GM19099 (cell line): ENCODE measurements around the gene FUCA1.

Experiments
- POLR2A ChIP-seq: IDR thresholded peaks from 3 replicates; pipeline ENCODE4 v1.6.1; 2011; ENCODE audit warnings: low read depth; ENCODE audit not compliant: insufficient read length; ENCODE audit errors: extremely low read depth

Gene FUCA1

GRCh38 chr1:23817633-23818032, 50.5 kb downstream of the FUCA1 start:
- no peak for TF ChIP-seq POLR2A

DNA sequence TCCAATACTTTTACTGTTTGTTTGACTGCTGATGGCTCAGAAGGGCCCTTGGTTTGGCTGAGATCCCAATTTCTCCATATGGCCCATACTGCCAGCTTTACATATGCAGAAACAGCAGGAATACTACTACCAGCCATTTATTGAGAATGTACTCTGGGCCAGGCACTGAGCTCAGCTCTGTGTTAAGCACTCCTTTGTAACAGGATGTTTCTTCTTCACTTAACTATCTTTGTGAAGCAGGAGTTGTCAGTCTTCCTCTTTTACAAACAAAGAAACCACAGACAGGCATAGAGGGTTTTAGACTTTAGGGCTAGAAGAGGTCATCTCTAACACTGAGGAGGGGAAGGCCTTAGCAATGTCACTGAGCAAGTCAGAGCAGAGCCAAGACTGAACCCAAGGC, 51.2 kb downstream of the FUCA1 start:
- TF ChIP-seq POLR2A, result no peak

GRCh38 chr1:23816361-23816760, 51.7 kb downstream of the FUCA1 start:
- no peak for TF ChIP-seq POLR2A

DNA sequence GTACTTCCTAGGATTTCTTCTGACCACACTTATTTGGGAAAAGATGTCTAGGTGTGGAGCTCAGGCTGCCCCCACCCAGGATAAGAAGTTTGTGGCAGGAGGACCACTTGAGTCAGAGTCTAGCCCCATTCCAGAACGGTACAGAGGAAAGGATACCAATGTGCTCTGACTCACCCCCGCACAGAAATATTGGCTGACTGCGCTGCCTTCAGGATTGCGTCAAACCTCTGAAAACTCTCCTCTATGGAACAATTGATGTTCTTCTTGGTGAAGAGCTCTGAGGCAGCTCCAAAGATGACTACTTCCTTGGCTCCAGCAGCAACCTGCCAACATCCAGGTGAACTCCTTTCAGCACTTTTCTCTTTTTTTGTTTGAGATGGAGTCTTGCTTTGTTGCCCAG, 54.1 kb downstream of the FUCA1 start:
- TF ChIP-seq POLR2A, result no peak

- no peak for TF ChIP-seq POLR2A
Observed at GRCh38 chr1:23810818-23811540, 57.1 kb downstream of the FUCA1 start.

- no peak for TF ChIP-seq POLR2A
Observed at GRCh38 chr1:23809751-23810171, 58.3 kb downstream of the FUCA1 start.

DNA sequence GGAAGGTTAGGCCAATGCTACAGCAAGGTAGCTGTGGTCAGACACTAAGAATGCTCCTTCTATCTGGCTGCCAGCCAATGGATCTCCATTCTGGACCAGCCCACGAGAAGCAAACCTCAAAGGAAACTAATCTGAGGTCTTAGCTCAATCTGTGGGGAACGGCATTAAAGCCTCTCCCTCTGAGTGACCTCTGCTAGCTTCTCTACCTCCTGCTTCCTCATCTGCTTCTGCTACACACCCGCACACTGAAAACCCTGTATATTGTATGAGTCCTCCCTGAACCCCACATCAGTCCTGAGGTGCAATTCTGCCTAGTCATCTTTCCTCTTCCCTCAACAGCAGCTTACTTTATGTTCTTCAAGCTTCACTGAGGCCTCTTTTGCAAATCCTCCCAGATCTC, 60.6 kb downstream of the FUCA1 start:
- no peak for TF ChIP-seq POLR2A

DNA sequence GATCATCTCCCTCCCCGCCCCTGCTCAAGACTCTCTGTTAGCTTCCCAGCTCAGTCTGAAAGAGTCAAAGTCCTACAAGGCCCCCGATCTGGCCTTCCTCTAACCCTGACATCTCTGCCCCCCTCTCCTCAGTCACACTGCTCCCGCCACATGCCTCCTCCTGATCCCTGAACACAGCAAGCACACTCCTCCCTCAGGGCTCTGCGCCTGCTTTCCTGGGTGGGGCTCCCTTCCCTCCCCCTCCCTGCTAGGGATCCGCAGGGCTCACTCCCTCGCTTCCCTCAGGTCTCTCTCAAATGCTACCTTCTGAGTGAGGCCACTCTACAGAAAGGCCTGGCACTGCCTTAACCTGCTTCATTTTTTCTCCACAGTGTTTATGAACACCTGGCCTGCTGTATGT, 61.8 kb downstream of the FUCA1 start:
- TF ChIP-seq POLR2A, result no peak

DNA sequence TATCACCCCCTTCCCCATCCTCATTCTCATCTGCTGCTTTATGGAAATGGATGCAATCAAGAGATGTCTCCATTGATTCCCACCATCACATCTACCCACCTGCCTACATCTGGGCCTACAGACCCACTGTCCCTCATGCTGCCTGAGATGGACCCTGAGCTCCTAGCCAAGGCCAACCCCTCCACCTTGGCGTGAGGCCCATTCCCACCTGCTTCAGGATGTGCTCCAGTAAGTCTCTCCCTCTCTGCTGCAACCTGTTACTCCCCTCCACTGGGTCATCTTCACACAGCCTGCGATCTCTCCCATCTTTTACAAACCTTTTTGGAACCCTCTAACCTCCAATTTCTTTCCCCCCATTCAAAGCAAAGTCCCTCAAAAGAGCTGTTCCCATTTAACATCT, 63.1 kb downstream of the FUCA1 start:
- no peak for TF ChIP-seq POLR2A

- no peak for TF ChIP-seq POLR2A
Observed at GRCh38 chr1:23804183-23804835, 63.8 kb downstream of the FUCA1 start.

- TF ChIP-seq POLR2A, result no peak
Observed at GRCh38 chr1:23803674-23804073, 64.4 kb downstream of the FUCA1 start.

GRCh38 chr1:23801876-23802275, 66.2 kb downstream of the FUCA1 start:
- TF ChIP-seq POLR2A, result no peak

DNA sequence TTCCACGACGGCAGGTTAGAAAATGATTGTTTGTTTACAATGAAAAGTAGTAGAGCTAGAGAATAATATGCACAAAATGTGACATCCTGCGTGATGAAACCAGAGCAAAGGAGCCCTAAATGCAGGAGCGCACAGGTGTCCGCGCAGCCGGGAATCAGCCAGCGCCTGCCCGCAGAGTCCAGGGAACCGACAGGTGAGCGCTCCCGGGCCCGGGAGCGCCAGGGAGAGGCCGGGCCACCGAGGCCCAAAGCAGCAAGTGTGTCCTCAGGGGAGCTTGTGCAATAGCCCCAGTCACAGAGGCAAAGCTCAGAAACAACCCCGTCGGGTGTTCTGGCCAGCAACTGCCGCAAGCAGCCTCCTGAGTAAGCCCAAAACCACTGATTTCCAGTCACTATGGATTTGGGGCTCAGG, 66.7 kb downstream of the FUCA1 start:
- TF ChIP-seq POLR2A, result no peak

- peak; percentile 93 for TF ChIP-seq POLR2A
Observed at GRCh38 chr1:23800400-23801337, 67.4 kb downstream of the FUCA1 start, which contains the start of gene GALE. Gene GALE, minus strand, starts transcription at chr1:23800754. Its CDS starts 1,747 bp downstream, at chr1:23799007.

- peak; percentile 37 for TF ChIP-seq POLR2A
Observed at GRCh38 chr1:23799570-23800399, 68.3 kb downstream of the FUCA1 start.

GRCh38 chr1:23799255-23799569, 68.9 kb downstream of the FUCA1 start:
- no peak for TF ChIP-seq POLR2A
